ENCODE results near the gene GPR160.

GPR160 gene

DNA sequence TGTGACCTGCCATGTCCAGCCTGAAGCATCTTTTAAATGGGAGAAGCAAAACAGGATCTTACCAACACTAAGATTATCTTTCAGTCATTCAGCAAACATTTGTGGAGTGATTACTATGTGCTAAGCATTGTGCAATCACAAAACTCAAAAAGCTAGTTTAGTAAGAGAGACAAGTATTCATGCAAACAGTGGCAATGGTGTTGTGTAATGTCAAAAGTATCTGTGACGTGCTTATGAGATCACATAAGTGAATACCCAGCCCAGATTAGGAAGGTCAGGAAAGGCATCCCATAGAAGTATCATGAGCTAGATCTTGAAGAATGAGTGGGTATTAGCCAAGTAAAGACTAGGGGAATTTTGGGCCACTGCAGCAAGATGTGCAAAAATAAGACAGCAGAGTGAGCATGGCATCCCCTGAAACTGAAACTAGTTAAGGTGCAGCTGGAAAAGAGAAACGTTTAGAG, 39.1 kb upstream of the GPR160 start:
- DNase-seq (ENCODE audit: low read depth) = peak; percentile 43
- no peak overlapping the region for H3K4me3 ChIP-seq (ENCODE audit: low read depth, low read length)
- TF ChIP-seq, protein P1, sequence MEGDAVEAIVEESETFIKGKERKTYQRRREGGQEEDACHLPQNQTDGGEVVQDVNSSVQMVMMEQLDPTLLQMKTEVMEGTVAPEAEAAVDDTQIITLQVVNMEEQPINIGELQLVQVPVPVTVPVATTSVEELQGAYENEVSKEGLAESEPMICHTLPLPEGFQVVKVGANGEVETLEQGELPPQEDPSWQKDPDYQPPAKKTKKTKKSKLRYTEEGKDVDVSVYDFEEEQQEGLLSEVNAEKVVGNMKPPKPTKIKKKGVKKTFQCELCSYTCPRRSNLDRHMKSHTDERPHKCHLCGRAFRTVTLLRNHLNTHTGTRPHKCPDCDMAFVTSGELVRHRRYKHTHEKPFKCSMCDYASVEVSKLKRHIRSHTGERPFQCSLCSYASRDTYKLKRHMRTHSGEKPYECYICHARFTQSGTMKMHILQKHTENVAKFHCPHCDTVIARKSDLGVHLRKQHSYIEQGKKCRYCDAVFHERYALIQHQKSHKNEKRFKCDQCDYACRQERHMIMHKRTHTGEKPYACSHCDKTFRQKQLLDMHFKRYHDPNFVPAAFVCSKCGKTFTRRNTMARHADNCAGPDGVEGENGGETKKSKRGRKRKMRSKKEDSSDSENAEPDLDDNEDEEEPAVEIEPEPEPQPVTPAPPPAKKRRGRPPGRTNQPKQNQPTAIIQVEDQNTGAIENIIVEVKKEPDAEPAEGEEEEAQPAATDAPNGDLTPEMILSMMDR (IDR thresholded peaks at IDR 0.05; ENCODE audit: insufficient read depth, low read depth, low read length, missing control alignments) = no peak

DNA sequence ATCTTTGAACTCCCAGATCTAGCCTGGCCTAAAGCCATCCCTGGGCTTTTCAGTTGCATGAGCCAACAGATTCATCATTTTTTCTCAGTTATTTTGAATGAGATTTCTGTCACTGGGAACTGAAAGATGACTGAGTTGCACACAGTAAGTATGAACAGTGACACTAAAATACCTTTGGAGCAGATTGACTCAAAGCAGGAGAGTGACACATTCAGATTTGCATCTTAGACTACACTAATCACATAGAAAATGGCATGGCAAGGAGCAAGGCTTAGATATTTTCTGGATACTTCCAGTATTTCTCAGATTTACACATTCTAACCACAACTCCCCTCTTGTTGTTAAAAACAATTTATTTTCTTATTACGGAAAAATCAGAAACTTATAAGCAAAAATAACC, 38.4 kb upstream of the GPR160 start:
- peak; percentile 75 for DNase-seq (ENCODE audit: low read depth)
- H3K4me3 ChIP-seq (ENCODE audit: low read depth, low read length) = no peak overlapping the region
- TF ChIP-seq, protein P1 (IDR thresholded peaks at IDR 0.05; ENCODE audit: insufficient read depth, low read depth, low read length, missing control alignments) = no peak

DNA sequence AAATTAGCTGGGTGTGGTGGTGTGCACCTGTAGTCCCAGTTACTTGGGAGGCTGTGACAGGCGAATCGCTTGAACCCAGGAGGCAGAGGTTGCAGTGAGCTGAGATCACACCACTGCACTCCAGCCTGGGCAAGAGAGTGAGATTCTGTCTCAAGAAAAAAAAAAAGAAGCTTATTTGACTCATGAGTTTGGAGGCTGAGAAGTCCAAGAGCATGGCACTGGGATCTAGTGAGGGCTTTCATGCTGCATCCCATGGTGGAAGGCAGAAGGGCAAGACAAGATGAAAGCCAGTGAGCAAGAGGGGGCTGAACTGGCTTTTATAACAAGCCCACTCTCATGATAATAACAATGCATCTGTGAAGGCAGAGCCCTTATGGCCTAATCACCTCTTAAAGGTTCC, 37.7 kb upstream of the GPR160 start:
- TF ChIP-seq, protein P1 (IDR thresholded peaks at IDR 0.05; ENCODE audit: insufficient read depth, low read depth, low read length, missing control alignments) = no peak
- no peak overlapping the region for H3K4me3 ChIP-seq (ENCODE audit: low read depth, low read length)
- DNase-seq (ENCODE audit: low read depth) = no peak

- no peak overlapping the region for H3K4me3 ChIP-seq (ENCODE audit: low read depth, low read length)
- TF ChIP-seq, protein P1 (IDR thresholded peaks at IDR 0.05; ENCODE audit: insufficient read depth, low read depth, low read length, missing control alignments) = no peak
- no peak for DNase-seq (ENCODE audit: low read depth)
Observed at GRCh38 chr3:170002231-170002630, 35.6 kb upstream of the GPR160 start.

- H3K4me3 ChIP-seq (ENCODE audit: low read depth, low read length) = no peak overlapping the region
- TF ChIP-seq, protein P1 (IDR thresholded peaks at IDR 0.05; ENCODE audit: insufficient read depth, low read depth, low read length, missing control alignments) = no peak
- DNase-seq (ENCODE audit: low read depth) = no peak
Observed at GRCh38 chr3:170002879-170003278, 34.9 kb upstream of the GPR160 start.

DNA sequence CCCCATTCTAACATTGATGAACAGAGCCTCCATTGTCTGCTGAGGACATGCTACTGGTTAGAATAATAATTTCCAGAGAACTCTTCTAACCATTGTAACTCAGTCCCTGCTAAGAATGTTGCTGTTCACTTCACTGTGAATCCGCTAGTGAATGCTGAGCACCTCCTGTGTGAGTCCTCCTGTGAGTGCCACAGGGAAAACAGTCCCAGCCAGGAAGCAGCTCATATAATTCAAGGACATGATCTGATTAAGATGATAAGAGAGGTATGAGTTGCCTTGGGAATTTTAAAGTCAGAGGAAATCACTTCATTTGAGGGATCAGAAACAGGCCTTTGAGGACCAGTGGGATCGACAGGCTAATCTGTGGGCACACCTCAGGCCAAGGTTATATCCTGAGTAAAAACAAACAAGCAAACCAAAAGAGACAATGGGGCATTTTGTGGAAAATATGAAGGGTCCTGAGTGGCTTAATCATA, 33.9 kb upstream of the GPR160 start:
- TF ChIP-seq, protein P1 (IDR thresholded peaks at IDR 0.05; ENCODE audit: insufficient read depth, low read depth, low read length, missing control alignments) = no peak
- no peak for DNase-seq (ENCODE audit: low read depth)
- H3K4me3 ChIP-seq (ENCODE audit: low read depth, low read length) = no peak overlapping the region

- peak; percentile 85 for DNase-seq (ENCODE audit: low read depth)
- peak overlapping the region; percentile 17; the same call in 1 of the 2 replicates for H3K4me3 ChIP-seq (ENCODE audit: low read depth, low read length)
- TF ChIP-seq, protein P1 (IDR thresholded peaks at IDR 0.05; ENCODE audit: insufficient read depth, low read depth, low read length, missing control alignments) = no peak
Observed at GRCh38 chr3:170007031-170007663, 30.6 kb upstream of the GPR160 start.
